ENCODE data around the gene RHNO1.

The RHNO1 gene

DNA sequence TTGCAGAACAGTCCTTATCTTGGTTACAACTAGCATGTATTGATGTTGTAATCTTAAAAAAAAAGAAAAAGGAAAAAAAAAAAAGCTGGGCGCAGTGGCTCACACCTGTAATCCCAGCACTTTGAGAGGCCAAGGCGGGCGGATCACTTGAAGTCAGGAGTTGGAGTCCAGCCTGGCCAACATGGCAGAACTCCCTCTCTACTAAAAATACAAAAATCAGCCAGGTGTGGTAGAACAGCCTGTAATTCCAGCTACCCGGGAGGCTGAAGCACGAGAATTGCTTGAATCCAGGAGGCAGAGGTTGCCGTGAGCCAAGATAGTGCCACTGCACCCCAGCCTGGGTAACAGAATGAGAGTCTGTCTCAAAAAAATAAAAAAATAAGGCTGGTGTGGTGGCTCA is 56.6 kb downstream of the RHNO1 start:
- H3K27ac ChIP-seq (ENCODE audit: low read length): no peak overlapping the region
- H2AFZ ChIP-seq (ENCODE audit: low read depth, low read length): no peak overlapping the region
- H3K4me3 ChIP-seq (ENCODE audit: low read depth in 1 of 2, low read length in 2 of 2): no peak overlapping the region
- DNase-seq (no peak), ATAC-seq (ENCODE audit: insufficient read depth, low read depth) (no peak)
- H3K36me3 ChIP-seq (ENCODE audit: insufficient read depth, low read length): peaks cover 52% of the 10 kb centered on the region
- no peaks in the 10 kb centered on the region for H3K9me3 ChIP-seq (ENCODE audit: insufficient read depth, low read length, severe bottlenecking)
- H3K4me1 ChIP-seq (ENCODE audit: insufficient read depth, low read length): no peaks in the 10 kb centered on the region
- H3K27me3 ChIP-seq (ENCODE audit: insufficient read depth, low read length, poor library complexity): no peaks in the 10 kb centered on the region
- H3K79me2 ChIP-seq (ENCODE audit: insufficient read depth, low read length): no peaks in the 10 kb centered on the region
- H3K4me2 ChIP-seq (ENCODE audit: insufficient read depth, low read length): no peak overlapping the region
- H4K20me1 ChIP-seq (ENCODE audit: insufficient read depth, low read length): no peaks in the 10 kb centered on the region
- H3K9ac ChIP-seq (ENCODE audit: low read depth, low read length): no peak overlapping the region
- no peak for TF ChIP-seq EZH2 (IDR thresholded peaks at IDR 0.05; ENCODE audit: borderline replicate concordance, low read depth, low read length, severe bottlenecking)
- TF ChIP-seq, protein P1, sequence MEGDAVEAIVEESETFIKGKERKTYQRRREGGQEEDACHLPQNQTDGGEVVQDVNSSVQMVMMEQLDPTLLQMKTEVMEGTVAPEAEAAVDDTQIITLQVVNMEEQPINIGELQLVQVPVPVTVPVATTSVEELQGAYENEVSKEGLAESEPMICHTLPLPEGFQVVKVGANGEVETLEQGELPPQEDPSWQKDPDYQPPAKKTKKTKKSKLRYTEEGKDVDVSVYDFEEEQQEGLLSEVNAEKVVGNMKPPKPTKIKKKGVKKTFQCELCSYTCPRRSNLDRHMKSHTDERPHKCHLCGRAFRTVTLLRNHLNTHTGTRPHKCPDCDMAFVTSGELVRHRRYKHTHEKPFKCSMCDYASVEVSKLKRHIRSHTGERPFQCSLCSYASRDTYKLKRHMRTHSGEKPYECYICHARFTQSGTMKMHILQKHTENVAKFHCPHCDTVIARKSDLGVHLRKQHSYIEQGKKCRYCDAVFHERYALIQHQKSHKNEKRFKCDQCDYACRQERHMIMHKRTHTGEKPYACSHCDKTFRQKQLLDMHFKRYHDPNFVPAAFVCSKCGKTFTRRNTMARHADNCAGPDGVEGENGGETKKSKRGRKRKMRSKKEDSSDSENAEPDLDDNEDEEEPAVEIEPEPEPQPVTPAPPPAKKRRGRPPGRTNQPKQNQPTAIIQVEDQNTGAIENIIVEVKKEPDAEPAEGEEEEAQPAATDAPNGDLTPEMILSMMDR (IDR thresholded peaks at IDR 0.05; ENCODE audit: borderline replicate concordance, extremely low read depth, low read length, poor library complexity, severe bottlenecking): no peak

DNA sequence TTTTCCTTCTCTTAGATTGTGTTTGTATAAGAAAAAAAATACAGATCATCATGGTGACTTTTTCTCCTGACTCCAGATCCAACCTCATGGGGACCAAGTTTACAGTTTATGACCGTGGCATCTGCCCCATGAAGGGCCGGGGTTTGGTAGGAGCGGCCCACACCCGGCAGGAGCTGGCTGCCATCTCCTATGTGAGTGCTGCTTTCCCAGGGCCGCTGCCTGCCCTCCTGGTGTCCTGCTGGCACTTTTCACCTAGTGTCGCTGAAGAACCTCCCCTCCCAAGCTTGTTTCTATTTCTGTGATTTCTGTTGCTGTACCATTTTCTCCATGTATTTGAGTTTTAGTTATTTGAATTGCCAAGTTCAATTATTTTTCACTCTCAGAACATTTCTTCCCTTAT is 57.3 kb downstream of the RHNO1 start:
- ATAC-seq (ENCODE audit: insufficient read depth, low read depth): no peak

GRCh38 chr12:2936301-2936700 is 59.3 kb downstream of the RHNO1 start:
- no peak for ATAC-seq (ENCODE audit: insufficient read depth, low read depth)
- H3K4me3 ChIP-seq (ENCODE audit: low read depth in 1 of 2, low read length in 2 of 2): no peak overlapping the region
- H2AFZ ChIP-seq (ENCODE audit: low read depth, low read length): no peak overlapping the region
- no peak overlapping the region for H3K4me2 ChIP-seq (ENCODE audit: insufficient read depth, low read length)
- peaks cover 61% of the 10 kb centered on the region for H3K36me3 ChIP-seq (ENCODE audit: insufficient read depth, low read length)
- no peak overlapping the region for H3K9ac ChIP-seq (ENCODE audit: low read depth, low read length)
- no peaks in the 10 kb centered on the region for H3K9me3 ChIP-seq (ENCODE audit: insufficient read depth, low read length, severe bottlenecking)
- H3K27ac ChIP-seq (ENCODE audit: low read length): no peak overlapping the region
- 0 out of 2 replicates have a peak, but pooled peaks cover 4% of the 10 kb centered on the region for H4K20me1 ChIP-seq (ENCODE audit: insufficient read depth, low read length)
- TF ChIP-seq, protein P1 (IDR thresholded peaks at IDR 0.05; ENCODE audit: borderline replicate concordance, extremely low read depth, low read length, poor library complexity, severe bottlenecking): no peak
- TF ChIP-seq EZH2 (IDR thresholded peaks at IDR 0.05; ENCODE audit: borderline replicate concordance, low read depth, low read length, severe bottlenecking): no peak
- no peaks in the 10 kb centered on the region for H3K4me1 ChIP-seq (ENCODE audit: insufficient read depth, low read length)
- no peaks in the 10 kb centered on the region for H3K27me3 ChIP-seq (ENCODE audit: insufficient read depth, low read length, poor library complexity)
- DNase-seq: no peak
- H3K79me2 ChIP-seq (ENCODE audit: insufficient read depth, low read length): no peaks in the 10 kb centered on the region

More for the DNA sequence above, 57.3 kb downstream of the RHNO1 start:
- Histone ChIP-seq H3K9ac (ENCODE audit: low read depth, low read length) (no peak overlapping the region), H3K27ac (ENCODE audit: low read length) (no peak overlapping the region), H3K79me2 (ENCODE audit: insufficient read depth, low read length) (no peaks in the 10 kb centered on the region), H3K9me3 (ENCODE audit: insufficient read depth, low read length, severe bottlenecking) (no peaks in the 10 kb centered on the region), H3K4me2 (ENCODE audit: insufficient read depth, low read length) (no peak overlapping the region), H2AFZ (ENCODE audit: low read depth, low read length) (no peak overlapping the region), H4K20me1 (ENCODE audit: insufficient read depth, low read length) (no peaks in the 10 kb centered on the region), H3K4me3 (ENCODE audit: low read depth in 1 of 2, low read length in 2 of 2) (no peak overlapping the region), H3K4me1 (ENCODE audit: insufficient read depth, low read length) (no peaks in the 10 kb centered on the region), H3K27me3 (ENCODE audit: insufficient read depth, low read length, poor library complexity) (no peaks in the 10 kb centered on the region), H3K36me3 (ENCODE audit: insufficient read depth, low read length) (peaks cover 60% of the 10 kb centered on the region)
- TF ChIP-seq, protein P1 (IDR thresholded peaks at IDR 0.05; ENCODE audit: borderline replicate concordance, extremely low read depth, low read length, poor library complexity, severe bottlenecking): no peak
- TF ChIP-seq EZH2 (IDR thresholded peaks at IDR 0.05; ENCODE audit: borderline replicate concordance, low read depth, low read length, severe bottlenecking): no peak
- DNase-seq: no peak

DNA sequence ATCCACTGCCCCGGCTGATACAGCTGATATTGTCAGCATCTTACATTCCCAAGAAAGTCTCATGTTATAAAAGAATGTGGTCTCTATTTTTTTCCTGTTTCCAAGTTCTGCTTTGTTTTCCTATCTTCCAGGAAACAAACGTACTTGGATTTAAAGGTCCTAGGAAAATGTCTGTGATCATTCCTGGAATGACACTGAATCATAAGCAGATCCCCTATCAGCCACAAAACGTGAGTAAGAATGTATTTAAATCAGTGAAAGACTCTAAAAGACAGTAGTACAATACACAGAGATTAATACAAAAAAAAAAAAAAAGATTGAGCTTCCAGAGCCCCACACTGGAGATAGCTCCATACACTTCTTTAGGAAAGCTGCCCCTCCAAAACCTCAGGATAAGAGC is 60.5 kb downstream of the RHNO1 start:
- ATAC-seq (ENCODE audit: insufficient read depth, low read depth): no peak
- no peaks in the 10 kb centered on the region for H3K4me1 ChIP-seq (ENCODE audit: insufficient read depth, low read length)

More for the DNA sequence above, 60.5 kb downstream of the RHNO1 start:
- DNase-seq: no peak
- Histone ChIP-seq H2AFZ (ENCODE audit: low read depth, low read length) (no peak overlapping the region), H4K20me1 (ENCODE audit: insufficient read depth, low read length) (0 out of 2 replicates have a peak, but pooled peaks cover 4% of the 10 kb centered on the region), H3K27me3 (ENCODE audit: insufficient read depth, low read length, poor library complexity) (no peaks in the 10 kb centered on the region), H3K79me2 (ENCODE audit: insufficient read depth, low read length) (no peaks in the 10 kb centered on the region), H3K36me3 (ENCODE audit: insufficient read depth, low read length) (peaks cover 52% of the 10 kb centered on the region), H3K9ac (ENCODE audit: low read depth, low read length) (no peak overlapping the region), H3K9me3 (ENCODE audit: insufficient read depth, low read length, severe bottlenecking) (no peaks in the 10 kb centered on the region), H3K4me2 (ENCODE audit: insufficient read depth, low read length) (no peak overlapping the region), H3K27ac (ENCODE audit: low read length) (no peak overlapping the region), H3K4me3 (ENCODE audit: low read depth in 1 of 2, low read length in 2 of 2) (no peak overlapping the region)
- TF ChIP-seq, protein P1 (IDR thresholded peaks at IDR 0.05; ENCODE audit: borderline replicate concordance, extremely low read depth, low read length, poor library complexity, severe bottlenecking): no peak
- TF ChIP-seq EZH2 (IDR thresholded peaks at IDR 0.05; ENCODE audit: borderline replicate concordance, low read depth, low read length, severe bottlenecking): no peak
